C4-2B (cell line): Measurements from ENCODE around the gene CHRM2.

Experiments
- H3K27ac ChIP-seq: fragments of 450-650 bp; 2 replicates; pipeline ENCODE4 v1.5.1; 2017
- ZFX ChIP-seq: fragments of 450-650 bp; IDR thresholded peaks from 2 replicates; pipeline ENCODE4 v1.6.1; 2017
- TF ChIP-seq, protein P1 (sequence below): fragments of 450-650 bp; conservative IDR thresholded peaks from 2 replicates; pipeline ENCODE4 v1.5.1; 2017; ENCODE audit warnings: mild to moderate bottlenecking

CHRM2 gene

DNA sequence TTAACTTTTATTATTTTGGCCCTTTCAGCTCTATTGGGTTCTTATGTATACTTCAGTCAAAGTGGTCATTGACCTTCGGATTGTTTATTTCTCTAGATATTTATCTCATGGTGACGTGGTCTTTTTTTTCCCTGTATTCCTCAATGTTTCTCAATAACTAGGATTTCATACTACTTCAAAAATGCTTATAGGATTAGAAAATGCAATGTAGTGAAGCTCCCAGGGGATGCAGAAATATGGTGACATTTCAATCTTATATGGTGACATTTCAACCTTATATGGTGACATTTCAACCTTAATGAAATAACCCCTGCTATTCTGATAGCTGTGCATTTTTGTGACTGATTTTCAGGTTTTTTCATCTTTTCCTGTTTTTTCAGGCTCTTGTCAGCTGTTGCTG lies 51.4 kb downstream of the CHRM2 start:
- TF ChIP-seq, protein P1, sequence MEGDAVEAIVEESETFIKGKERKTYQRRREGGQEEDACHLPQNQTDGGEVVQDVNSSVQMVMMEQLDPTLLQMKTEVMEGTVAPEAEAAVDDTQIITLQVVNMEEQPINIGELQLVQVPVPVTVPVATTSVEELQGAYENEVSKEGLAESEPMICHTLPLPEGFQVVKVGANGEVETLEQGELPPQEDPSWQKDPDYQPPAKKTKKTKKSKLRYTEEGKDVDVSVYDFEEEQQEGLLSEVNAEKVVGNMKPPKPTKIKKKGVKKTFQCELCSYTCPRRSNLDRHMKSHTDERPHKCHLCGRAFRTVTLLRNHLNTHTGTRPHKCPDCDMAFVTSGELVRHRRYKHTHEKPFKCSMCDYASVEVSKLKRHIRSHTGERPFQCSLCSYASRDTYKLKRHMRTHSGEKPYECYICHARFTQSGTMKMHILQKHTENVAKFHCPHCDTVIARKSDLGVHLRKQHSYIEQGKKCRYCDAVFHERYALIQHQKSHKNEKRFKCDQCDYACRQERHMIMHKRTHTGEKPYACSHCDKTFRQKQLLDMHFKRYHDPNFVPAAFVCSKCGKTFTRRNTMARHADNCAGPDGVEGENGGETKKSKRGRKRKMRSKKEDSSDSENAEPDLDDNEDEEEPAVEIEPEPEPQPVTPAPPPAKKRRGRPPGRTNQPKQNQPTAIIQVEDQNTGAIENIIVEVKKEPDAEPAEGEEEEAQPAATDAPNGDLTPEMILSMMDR: no peak
- TF ChIP-seq ZFX: no peak
- H3K27ac ChIP-seq: no peak overlapping the region

GRCh38 chr7:136923111-136923667 lies 54.7 kb downstream of the CHRM2 start:
- no peak overlapping the region for H3K27ac ChIP-seq
- TF ChIP-seq, protein P1: no peak
- no peak for TF ChIP-seq ZFX

GRCh38 chr7:136925044-136925443 lies 56.6 kb downstream of the CHRM2 start:
- H3K27ac ChIP-seq: no peak overlapping the region
- TF ChIP-seq, protein P1: no peak
- TF ChIP-seq ZFX: no peak

DNA sequence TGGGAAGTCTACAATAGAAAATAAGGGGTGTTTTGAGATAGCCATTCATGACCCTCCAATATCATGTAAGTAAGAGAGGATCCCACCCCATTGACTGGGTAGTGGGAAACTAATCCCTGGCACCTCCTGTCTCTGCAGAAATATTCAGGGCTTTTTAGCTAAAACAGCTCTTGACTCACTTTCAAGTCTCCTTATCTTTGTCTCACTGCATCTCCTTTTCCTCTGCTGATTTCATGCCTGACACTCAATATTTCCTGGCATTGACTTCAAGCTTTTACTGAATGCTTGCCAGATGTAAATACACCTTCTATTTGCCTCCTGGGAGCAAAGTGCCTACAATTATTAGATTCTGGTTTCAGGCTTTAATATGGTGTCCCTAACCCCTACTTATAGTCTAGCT lies 57.1 kb downstream of the CHRM2 start:
- no peak for TF ChIP-seq ZFX
- TF ChIP-seq, protein P1: no peak
- no peak overlapping the region for H3K27ac ChIP-seq

GRCh38 chr7:136931169-136931867 lies 62.9 kb downstream of the CHRM2 start:
- TF ChIP-seq, protein P1: no peak
- no peak for TF ChIP-seq ZFX
- H3K27ac ChIP-seq: no peak overlapping the region

DNA sequence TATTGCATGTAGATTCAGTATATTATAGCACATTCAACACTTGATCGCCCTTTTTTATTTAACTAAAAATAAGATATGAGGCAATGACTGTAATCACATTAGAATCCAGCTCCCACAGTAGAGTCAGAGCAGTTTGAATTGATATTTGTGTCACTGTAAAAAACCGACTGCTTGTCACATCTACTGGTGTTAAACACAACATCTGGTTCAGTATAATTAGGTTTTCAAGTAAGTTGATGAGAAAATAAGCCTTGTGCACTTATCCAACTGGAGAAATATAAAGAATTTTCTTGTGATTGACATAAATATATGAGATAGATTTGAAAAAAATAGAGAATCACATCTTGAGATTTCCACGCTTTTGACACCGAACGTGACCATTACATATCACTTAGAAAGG lies 69.0 kb downstream of the CHRM2 start:
- TF ChIP-seq, protein P1: no peak
- no peak for TF ChIP-seq ZFX
- no peak overlapping the region for H3K27ac ChIP-seq

DNA sequence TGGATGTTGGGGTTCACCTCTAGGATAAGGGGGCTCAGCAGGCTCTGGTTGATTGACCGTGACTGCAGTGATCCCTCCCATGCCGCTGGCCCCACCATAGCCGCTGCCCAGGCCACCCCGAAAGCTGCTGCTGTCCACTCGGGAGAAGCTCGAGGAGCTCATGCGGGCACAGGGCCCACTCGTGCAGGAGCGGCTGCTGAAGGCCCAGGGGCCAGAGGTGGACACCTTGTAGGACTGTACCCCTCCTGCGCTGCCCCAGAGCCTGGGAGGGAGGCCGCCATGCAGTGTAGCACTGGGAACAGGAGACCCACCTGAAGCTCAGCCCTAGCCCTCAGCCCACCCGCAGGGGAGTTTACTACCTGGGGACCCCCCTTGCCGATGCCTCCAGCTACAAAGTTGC lies 70.0 kb downstream of the CHRM2 start:
- TF ChIP-seq, protein P1: no peak
- no peak overlapping the region for H3K27ac ChIP-seq
